Epithelial cell of prostate (primary cell): ENCODE measurements around the gene TAOK3.
"Not testable (repeated sequence)": the region's sequence is repeated elsewhere in the genome, so short reads cannot be mapped to it uniquely, and the experiment has no call there.

ENCODE experiments used
- DNase-seq: peaks from one replicate; pipeline ENCODE4 v3.0.0-alpha.2; 2011; ENCODE audit warnings: low read depth, low spot score
- H3K27ac ChIP-seq: fragments of 450-650 bp; 2 replicates; pipeline ENCODE4 v1.5.1; 2017; ENCODE audit warnings: mild to moderate bottlenecking

The TAOK3 gene

GRCh38 chr12:118151755-118152154 is 221.0 kb downstream of the TAOK3 start:
- no peak for DNase-seq

GRCh38 chr12:118150625-118151024 is 222.1 kb downstream of the TAOK3 start:
- DNase-seq, result no peak
- H3K27ac ChIP-seq, result no peak overlapping the region

More at GRCh38 chr12:118151755-118152154, 221.0 kb downstream of the TAOK3 start:
- H3K27ac ChIP-seq, result no peak overlapping the region

- no peak for DNase-seq
- H3K27ac ChIP-seq, result no peak overlapping the region
Observed at GRCh38 chr12:118148287-118148686, 224.4 kb downstream of the TAOK3 start.

GRCh38 chr12:118145798-118146156 is 226.9 kb downstream of the TAOK3 start:
- H3K27ac ChIP-seq, result no peak overlapping the region
- no peak for DNase-seq

GRCh38 chr12:118145113-118145797 is 227.5 kb downstream of the TAOK3 start:
- no peak for DNase-seq
- H3K27ac ChIP-seq, result no peak overlapping the region

GRCh38 chr12:118144499-118144898 is 228.2 kb downstream of the TAOK3 start:
- no peak for DNase-seq
- H3K27ac ChIP-seq, result no peak overlapping the region

GRCh38 chr12:118140825-118141224 is 231.9 kb downstream of the TAOK3 start:
- no peak overlapping the region for H3K27ac ChIP-seq
- DNase-seq, result no peak

DNA sequence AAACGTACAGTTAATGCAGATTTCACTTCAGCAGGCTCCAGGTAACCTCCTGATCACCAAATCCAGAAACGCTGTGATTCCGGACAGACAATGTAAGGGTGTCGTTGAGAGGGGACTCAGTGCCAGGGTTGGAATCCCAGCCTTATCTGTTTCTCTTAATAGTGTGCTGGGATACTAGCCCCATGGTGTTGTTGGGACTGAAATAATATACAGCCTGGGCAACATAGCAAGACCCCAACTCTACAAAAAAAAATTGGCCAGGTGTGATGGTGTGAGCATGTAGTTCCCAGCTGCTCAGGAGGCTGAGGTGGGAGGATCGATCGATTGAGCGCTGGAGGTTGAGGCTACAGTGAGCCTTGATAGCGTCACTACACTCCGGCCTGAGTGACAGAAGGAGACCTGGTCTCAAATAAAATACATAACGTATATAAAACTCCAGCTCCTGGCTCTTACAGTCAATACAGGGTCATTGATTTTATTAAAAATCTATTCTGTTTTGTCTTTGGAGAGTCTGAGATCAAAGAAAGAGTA is 235.5 kb downstream of the TAOK3 start:
- no peak for DNase-seq
- no peak overlapping the region for H3K27ac ChIP-seq

DNA sequence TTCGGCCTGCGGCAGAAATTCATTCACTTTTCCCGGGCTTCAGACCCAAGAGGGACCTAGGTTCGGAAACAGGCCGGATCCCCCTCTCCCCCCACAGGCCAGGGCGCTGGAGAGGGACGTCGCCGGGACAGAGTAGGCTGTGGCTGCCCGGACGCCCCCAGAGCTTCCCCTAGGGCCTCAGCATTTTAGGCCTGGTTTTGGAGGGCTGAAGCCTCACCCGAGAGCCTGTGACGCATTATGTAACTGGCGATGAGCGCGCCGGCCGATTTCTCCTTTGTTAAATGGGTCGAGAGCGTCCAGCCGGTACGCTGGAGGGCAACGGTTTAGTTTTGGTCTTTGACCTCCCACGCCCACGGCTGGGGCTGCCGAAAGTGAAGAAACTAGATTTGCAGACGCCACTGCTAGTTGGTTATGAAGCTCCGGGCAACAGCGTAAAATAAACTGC is 236.1 kb downstream of the TAOK3 start:
- DNase-seq, result no peak
- peak overlapping the region; percentile 26 for H3K27ac ChIP-seq

DNA sequence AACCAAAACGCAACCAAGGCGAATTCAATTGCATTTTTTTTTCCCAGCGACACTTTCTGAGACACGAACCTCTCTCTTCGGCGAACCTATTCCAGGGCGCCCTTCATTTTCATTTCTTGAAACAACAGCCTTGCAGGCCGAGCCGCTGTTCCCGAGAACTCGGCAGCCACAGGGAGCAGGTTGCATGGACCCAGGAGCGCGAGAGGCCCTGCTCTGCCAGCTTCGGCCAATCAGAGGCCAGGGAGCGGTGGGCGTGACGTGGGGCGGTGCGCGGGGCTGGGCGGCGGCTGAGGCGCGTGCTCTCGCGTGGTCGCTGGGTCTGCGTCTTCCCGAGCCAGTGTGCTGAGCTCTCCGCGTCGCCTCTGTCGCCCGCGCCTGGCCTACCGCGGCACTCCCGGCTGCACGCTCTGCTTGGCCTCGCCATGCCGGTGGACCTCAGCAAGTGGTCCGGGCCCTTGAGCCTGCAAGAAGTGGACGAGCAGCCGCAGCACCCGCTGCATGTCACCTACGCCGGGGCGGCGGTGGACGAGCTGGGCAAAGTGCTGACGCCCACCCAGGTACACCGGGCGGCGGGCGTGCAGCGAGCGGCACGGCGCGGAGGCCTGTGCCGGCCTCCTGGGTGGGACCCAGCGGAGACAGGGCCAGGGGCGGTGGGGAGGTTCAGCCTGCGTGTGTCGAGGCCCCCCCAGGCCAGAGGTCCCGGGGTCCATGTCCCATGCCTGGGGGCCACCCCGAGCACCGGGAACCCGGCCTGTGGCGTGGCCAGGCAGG is 236.7 kb downstream of the TAOK3 start, which contains the start of gene PEBP1:
PEBP1 (plus strand) TSS at position 337 of the 771 bp plus-strand sequence; CDS start at position 423, 86 bp downstream.
- peak within 1 kb of the TSS; percentile 26 for H3K27ac ChIP-seq
- peak; percentile 52 for DNase-seq

DNA sequence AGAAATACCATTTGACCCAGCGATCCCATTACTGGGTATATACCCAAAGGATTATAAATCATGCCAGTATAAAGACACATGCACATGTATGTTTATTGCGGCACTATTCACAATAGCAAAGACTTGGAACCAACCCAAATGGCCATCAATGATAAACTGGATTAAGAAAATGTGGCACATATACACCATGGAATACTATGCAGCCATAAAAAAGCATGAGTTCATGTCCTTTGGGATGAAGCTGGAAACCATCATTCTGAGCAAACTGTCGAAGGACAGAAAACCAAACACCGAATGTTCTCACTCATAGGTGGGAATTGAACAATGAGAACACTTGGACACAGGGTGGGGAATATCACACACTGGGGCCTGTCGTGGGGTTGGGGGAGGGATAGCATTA is 243.3 kb downstream of the TAOK3 start:
- DNase-seq, H3K27ac ChIP-seq: not testable (repeated sequence)

DNA sequence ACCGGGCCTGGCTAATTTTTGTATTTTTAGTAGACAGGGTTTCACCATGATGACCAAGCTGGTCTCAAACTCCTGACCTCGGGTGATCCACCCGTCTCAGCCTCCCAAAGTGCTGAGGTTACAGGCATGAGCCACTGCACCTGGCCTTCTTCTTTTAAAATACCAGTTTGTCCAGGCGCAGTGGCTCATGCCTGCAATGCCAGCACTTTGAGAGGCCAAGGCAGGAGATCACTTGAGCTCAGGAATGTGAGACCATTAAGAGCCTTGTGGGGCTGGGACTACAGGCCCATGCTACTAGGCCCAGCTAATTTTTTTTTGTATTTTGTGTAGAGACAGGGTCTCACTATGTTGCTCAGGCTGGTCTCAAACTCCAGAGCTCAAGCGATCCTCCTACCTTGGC is 244.8 kb downstream of the TAOK3 start:
- no peak for DNase-seq

GRCh38 chr12:118126119-118126757 is 246.5 kb downstream of the TAOK3 start:
- DNase-seq, result no peak
- H3K27ac ChIP-seq, result no peak overlapping the region

More for the DNA sequence above, 244.8 kb downstream of the TAOK3 start:
- H3K27ac ChIP-seq, result no peak overlapping the region

DNA sequence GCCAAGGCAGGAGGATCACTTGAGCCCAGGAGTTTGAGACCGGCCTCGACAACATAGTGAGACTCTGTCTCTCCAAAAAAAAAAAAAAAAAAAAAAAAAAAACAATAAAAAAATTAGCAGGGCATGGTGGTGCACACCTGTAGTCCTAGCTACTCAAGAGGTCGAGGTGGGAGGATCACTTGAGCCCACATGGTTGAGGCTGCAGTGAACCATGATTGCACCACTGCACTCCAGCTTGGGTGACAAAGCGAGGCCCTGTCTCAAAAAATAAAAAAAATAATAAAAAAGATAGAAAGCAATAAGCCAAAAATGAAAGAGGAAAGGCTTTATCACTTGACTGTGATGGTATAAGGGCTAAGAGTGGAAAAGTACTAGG is 247.0 kb downstream of the TAOK3 start:
- H3K27ac ChIP-seq, result no peak overlapping the region
- no peak for DNase-seq

DNA sequence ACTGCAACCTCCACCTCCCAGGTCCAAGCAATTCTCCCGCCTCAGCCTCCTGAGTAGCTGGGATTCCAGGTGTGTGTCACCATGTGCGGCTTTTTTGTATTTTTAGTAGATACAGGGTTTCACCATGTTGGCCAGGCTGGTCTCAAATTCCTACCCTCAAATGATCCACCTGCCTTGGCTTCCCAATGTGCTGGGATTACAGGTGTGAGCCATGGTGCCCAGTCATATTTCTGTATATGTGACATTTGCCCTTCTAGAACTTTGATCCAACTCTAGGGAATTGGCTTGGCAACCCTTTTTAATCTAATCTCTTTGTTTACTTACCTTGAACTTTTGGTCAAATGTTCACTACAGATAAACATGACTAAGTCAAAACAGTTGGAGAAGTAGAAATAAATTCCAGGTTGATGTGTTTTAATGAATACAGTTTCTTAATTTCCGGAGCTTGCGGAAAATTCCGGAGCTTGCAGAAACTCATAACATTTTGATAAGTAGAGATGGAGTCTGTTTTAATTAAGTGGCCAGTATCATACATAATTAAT is 248.3 kb downstream of the TAOK3 start:
- no peak for DNase-seq
- no peak overlapping the region for H3K27ac ChIP-seq

- DNase-seq, result no peak
- no peak overlapping the region for H3K27ac ChIP-seq
Observed at GRCh38 chr12:118122264-118122663, 250.4 kb downstream of the TAOK3 start.

DNA sequence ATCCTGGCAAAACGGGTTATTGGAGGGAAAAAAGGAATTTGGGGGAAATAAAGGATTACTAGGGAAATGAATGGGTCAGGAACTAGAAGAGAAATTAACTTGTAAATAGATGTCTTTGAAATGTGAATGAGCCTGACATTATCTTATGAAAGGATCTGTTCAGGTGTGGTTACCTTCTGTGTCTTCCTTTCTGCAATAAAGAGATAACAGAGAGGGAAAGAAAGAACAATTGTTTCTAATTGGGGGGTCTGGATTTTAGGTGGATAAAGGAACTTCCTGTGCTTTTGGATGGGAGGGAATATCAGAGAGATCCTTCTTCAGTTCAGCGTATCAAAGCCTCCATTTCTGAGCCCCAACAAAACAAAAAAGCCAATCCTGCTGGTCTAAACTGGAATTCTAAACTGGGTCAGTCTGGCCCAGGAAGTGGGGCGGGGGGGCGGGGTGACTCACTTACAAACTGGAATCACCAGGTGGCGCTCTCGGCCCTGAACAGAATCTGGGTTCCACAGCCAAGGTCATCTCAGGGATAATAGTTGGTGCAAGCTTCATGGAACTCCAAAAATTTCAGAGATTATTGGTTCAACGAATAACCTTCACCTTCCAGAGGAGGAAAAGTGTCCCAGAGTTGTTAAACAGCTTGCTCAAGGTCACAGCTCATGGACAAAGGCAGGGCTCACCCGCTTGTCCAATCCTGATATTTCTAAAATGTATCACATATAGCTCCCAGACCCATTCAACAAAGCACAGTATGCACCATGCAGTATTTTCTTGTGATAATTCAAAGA is 251.9 kb downstream of the TAOK3 start:
- no peak overlapping the region for H3K27ac ChIP-seq

DNA sequence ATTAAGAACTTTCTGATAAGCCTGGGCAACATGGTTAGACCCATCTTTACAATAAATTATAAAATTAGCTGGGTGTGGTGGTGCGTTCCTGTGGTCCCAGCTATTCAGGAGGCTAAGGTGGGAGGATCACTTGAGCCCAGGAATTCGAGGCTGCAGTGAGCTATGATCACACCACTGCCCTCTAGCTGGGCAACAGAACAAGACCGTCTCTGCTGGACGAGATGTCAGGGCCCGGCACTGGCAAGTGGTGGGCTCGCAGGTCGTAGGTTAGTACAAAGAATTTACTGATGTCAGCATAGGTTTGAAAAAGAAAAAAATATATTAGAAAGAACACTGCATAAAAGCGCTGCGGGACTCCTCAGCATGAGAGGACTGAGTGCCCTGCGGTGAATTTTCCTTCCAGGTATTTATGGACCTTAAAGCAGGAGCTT is 253.2 kb downstream of the TAOK3 start:
- H3K27ac ChIP-seq, result no peak overlapping the region
- DNase-seq, result no peak

More for the DNA sequence above, 251.9 kb downstream of the TAOK3 start:
- DNase-seq, result no peak

DNA sequence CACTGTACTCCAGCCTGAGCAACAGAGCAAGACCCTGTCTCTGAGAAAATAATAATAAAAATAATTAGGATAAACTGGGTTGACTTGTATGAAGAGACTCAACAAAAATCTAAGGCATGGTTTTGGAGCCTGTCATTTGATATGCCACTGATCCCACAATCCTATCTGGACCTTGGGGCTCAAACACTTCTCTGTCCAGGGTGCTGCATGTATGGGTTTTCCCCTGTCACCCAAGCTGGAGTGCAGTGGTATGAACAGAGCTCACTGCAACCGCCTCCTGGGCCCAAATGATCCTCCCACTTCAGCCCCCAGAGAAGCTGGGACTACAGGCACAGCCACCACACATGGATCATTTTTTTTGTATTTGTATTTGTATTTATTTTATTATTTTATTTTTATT is 263.6 kb downstream of the TAOK3 start:
- no peak for DNase-seq
- H3K27ac ChIP-seq, result no peak overlapping the region

- no peak for DNase-seq
Observed at GRCh38 chr12:118107694-118108093, 265.0 kb downstream of the TAOK3 start.

More at GRCh38 chr12:118107694-118108093, 265.0 kb downstream of the TAOK3 start:
- H3K27ac ChIP-seq, result no peak overlapping the region
